Measurements from ENCODE around the gene FGGY.

Gene FGGY

GRCh38 chr1:59418363-59419144 lies 121.7 kb downstream of the FGGY start:
- DNase-seq: no peak

DNA sequence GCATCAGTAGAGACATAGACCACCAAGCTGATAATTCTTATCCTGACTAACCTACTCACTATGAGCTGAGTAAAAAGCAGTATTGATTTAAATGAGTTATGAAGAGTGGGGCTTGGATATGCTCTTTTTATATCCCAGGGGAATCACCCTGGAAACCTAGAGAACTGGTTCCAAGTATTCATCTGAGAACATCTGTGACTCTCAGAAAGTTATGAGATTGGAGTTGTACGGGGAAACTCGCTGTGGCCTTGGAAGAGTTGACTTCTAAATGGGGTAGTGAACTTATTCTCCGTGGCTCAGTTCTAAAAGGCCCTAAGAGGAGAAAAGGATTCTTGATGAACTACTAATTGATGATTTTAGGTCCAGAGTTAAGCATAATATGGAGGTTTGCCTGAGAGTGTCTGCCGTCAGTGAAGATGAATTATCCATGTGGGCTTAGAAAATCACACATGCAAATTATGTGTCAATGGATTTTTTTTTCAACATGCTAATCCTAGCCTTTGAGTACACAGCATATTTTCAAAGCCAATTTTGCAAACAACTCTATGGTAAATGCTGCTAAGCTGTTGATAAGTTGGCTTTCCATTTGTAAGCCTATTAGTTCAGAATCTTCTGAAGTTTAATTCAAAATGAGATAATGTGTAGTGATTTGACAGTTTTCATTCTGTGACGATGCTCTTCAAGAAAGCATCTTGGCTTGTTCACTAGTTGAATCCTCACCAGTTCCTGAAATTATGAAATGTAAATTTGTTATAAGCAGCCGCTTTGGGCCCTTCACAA lies 122.7 kb downstream of the FGGY start:
- DNase-seq: no peak

- no peak for DNase-seq
Measured at GRCh38 chr1:59421232-59421920, 124.5 kb downstream of the FGGY start.

DNA sequence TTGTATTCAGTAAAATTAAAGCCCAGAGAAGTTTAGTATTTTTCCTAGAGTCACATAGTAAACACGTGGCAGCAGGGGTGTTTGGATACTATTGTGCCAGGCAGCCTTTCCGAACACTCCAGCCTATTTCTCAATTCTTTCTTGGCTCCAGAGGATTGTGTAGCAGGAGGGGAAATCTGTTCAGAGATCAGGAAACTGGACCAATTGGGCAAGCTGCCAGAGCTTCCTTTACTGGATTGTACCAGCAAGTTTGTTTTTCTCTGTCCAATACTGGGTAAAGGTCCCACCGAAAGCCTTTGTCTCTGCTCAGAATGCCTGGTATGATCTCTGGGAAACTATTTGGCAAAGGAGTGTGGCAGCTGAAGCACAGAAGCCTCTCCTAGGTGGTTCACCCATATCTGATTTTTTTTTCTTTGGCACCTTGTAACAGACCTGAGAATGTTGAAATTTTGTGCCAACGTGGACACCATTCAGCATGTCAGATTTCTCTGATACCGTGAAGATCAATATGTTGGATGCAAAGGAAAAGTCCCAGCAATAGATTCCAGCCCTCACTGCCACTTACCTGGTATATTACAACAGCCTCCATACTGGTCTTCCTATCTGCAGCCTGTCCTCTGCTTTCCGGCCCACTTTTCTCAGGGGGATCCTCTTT lies 126.2 kb downstream of the FGGY start:
- no peak for DNase-seq

GRCh38 chr1:59427155-59427554 lies 130.3 kb downstream of the FGGY start:
- DNase-seq: no peak

DNA sequence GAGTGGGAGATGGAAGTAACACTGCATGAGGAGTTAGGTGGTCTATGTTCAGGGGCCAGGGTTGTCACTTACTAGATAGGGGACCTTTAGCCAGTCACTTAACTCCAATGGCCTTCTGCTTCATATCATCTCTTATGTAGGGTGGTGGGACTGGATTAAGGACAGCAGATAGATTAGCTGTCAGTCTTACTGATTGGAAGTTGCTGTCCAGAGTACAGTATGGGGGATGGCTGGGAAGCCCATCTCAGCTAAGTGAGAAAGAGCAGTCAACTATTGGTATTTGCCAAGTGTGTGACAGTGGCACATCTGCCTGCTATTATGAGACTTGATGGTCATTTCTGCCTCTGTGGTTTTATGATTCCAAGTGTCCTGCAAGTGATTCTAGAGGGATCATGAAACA lies 130.9 kb downstream of the FGGY start:
- no peak for DNase-seq

- no peak for DNase-seq
Measured at GRCh38 chr1:59428828-59429227, 131.9 kb downstream of the FGGY start.

DNA sequence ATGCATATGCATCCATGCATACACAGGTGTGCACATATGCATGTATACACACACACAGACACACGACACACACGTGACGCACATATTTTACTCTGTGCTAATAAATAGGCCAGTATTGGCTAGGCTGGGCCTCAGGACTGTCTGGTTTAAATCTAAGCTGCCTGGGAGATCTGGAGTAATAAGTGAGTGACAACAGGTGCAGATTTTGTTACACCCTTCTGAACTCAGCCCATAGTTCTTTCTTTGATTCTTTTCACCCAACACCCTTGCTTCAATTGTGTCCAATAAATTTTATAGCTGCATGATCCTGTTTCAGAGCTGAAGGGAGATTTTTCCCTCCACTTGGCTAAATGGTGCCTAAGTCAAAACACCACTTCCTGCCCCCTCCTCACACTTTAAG lies 132.8 kb downstream of the FGGY start:
- DNase-seq: no peak

DNA sequence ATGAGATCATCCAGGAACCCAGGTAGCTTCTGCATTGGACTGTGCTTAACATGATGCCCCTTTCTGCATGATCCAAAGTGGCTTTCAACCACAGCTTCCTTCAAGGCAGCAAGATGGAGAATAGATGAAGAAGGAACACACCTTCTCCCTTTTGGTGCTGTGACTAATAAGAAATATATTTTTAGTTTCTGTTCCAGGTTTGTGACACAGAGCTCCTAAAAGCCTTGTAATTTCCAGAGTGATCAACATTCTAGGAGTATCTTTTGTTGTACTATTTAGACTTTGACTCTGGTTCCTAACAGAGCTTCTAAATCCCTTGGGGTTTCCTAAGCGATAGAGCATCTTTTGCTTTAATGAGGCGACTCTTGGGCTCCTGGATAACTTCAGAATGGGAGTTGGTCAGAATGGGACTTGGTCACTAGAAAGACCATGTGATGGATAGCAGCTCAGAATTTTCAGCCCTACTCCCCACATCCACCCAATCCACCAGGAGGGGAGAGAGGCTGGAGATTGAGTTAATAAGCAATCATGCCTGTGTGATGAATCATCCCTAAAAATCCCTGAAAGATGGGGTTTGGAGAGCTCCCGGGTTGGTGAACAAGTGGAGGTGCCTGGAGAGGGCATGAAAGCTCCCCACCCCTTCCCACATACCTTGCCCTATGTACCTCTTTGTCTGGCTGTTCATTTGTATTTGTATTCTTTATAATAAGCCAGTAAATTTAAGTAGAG lies 134.8 kb downstream of the FGGY start:
- DNase-seq: no peak

DNA sequence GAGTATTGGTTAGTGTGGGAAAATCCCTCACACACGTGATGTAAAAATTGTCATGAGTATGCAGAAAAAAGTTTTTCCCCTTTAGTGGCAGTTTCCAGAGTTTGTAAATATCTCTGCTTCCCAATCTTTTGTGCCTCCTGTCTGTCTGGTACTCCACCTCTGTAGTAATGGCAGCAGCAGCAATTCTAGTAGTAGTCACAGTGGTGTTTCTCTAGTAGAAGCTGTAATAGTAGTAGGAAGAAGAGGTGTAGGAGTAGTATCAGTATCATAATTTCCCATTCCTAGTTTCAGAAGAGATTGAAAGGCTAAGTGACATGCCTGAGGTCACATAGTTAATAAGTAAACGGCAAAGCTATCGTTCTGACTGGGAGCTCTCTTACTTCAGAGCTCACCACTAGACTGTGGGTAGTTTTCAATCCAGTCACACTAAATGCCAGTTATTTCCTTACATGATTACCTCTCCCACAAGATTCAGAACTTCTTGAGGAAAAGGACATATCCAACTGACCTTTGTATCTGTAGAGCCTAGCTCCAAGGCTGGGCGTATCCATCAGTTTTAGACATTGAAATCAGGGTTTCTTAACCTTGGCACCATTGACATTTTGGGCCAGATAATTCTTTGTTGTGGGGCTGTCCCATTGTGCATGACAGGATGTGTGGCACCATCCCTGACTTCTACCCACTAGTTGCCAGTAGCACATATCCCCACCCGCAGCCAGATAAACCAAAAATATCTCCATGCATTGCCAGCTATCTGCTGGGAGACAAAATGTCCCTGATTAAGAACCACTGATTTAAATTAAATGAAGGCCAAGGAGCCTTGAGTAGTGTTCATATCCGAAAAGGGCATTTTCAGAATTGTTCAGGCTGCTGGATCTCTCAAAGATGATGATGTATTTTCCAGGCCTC lies 135.9 kb downstream of the FGGY start:
- DNase-seq: no peak

DNA sequence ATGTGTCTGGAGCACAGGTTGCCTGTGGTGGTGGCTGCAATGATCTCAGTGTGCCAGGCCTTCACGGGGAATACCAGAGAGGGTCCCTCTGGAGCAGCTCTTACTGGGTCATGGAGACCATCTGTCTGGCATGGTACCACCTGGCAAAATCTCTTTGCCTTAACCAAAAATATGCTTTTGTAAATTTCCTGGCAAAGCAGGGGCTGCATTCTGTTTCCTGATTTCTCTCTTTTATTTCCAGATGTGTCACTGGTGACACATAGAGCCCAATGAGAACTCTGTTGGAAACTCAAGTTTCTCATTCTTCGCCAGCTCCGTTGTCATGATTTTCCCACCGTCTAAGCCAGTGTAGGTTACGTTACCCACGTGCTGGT lies 136.5 kb downstream of the FGGY start:
- no peak for DNase-seq

GRCh38 chr1:59434336-59434735 lies 137.4 kb downstream of the FGGY start:
- DNase-seq: no peak

DNA sequence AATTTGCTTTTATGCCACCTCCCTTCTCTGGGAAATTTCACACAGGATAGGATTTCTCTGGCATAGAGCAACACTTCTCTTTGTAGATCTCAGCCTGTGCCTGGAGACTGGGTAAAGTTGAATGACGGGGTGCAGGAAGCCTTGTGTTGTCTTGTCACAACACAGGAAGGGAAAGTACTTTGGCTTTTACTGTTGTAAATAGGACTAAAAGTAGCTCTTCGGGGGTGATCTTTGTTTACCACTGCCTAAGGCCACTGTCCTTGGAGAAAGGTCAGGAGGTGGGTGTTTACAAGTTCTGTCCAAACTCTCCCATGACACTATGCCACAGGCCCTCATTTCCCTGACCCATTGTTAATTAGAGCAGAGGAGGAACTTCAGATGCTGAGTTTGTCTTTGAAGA lies 139.7 kb downstream of the FGGY start:
- no peak for DNase-seq

GRCh38 chr1:59438058-59438560 lies 141.2 kb downstream of the FGGY start:
- DNase-seq: no peak

DNA sequence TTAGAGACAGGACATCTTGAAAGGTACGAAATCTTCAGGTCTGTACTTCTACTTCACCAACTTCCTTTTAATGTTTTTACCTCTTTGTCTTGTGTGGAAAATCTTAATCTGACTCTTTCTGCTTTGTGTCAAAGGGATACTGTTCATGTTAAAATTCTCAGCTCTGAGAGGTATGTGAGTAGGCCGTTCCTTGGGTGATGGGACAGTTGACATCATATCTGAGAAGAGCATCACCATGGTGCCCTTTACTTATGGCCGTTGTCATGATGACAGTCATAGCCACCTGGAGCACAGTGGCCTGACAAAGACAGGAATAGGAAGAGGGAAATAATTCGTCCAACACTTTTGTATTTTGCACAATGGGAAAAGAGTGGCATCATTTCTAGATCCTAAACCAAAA lies 145.6 kb downstream of the FGGY start:
- DNase-seq: no peak

DNA sequence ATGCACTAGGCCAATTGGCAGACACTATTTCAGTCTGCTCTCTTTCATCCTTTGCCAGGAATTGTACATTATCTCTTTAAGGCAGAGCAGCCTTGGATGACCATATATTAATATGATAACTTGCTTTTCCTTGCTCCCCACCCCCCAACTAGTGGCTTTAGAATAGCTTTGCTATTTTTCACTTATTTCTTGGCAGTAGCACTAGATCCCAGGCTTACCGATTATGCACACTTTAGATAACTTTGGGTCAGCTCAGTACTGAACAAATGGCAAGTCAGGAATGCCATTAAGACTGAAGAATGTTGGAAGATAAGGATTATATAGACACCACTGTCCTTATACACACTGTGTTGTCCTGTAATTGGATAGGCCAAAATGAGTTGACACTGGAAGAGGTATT lies 146.4 kb downstream of the FGGY start:
- no peak for DNase-seq

DNA sequence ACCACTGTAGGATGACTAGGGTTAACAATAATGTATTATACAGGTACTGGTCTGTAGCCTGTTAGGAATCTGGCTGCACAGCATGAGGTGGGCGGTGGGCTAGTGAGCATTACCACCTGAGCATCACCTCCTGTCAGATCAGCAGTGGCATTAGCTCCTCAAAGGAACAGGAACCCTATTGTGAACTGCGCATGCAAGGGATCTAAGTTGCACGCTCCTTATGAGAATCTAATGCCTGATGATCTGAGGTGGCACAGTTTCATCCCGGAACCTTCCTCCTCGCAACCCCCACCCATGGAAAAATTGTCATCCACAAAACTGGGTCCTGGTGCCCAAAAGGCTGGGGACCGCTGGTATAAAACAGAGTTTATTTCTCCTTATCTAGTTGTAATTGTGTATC lies 147.6 kb downstream of the FGGY start:
- no peak for DNase-seq

- no peak for DNase-seq
Measured at GRCh38 chr1:59445040-59445439, 148.1 kb downstream of the FGGY start.

DNA sequence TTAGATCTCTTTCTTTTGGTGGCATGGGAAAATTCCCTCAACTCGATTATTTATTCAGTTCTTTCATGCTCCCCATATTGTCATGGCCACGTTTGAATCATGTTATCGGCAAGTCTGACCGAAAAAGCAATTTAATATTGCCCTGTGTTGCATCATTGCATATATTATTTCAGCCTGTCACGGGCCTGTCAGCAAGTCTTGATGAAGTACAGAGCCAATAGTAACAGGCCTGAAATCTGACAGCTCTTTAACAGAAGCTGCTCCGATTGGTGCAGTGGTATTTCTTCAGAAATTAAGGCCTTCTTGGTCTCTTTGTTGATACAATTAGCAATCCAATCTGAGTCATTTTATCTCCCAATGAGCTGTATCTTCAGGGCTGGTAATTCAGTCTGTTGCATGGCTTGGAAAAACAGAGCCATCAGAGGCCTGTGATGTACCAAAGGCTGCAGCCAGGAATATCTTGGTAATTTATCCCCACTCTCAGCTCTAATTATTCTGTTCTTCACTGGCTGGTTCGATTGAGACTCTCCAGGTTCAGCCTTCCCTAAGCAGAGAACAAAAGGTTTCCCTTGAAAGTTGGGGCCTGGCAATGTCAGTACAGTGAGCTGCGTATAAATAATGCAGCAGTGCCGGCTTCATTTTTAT lies 149.5 kb downstream of the FGGY start:
- DNase-seq: no peak

DNA sequence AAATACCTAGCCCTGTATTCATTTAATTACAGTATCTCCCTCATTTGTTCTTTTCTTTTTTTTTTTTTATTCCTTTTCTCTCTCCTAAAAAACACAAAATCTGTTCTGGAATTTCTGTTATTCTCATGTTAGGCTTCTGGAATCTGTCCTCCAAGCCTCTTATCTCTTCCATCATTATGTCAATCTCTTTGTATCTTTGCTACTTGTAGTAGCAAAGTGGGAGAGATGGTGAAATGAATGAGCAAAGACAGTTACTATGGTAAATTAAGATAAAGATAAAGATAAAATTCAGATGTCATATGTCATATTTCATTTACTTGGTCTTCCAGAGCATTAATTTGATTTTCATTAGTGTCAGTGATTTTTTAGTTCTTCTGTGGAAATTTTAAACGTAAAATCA lies 155.1 kb downstream of the FGGY start:
- no peak for DNase-seq

GRCh38 chr1:59452559-59452958 lies 155.7 kb downstream of the FGGY start:
- no peak for DNase-seq

All from NCI-H748 treated with DMSO at 0.1 percent for 48 hours (cell line).